ENCODE data around the gene KCNK6. TPM values are rescaled to one million over a fixed set of nuclear protein-coding genes. Genes with fewer than 3 reads are reported as not detected.
A peak's percentile ranks its signal among the peaks of the same experiment; 100 is the strongest.

Gene KCNK6
- total RNA-seq = 14.1 TPM
- long read RNA-seq, full-length matches to known transcripts = 20 of 47 reads
- long read RNA-seq, partial matches to known transcripts = 5 of 47 reads
- long read RNA-seq, other reads (novel, unspliced or antisense) = 22 of 47 reads

DNA sequence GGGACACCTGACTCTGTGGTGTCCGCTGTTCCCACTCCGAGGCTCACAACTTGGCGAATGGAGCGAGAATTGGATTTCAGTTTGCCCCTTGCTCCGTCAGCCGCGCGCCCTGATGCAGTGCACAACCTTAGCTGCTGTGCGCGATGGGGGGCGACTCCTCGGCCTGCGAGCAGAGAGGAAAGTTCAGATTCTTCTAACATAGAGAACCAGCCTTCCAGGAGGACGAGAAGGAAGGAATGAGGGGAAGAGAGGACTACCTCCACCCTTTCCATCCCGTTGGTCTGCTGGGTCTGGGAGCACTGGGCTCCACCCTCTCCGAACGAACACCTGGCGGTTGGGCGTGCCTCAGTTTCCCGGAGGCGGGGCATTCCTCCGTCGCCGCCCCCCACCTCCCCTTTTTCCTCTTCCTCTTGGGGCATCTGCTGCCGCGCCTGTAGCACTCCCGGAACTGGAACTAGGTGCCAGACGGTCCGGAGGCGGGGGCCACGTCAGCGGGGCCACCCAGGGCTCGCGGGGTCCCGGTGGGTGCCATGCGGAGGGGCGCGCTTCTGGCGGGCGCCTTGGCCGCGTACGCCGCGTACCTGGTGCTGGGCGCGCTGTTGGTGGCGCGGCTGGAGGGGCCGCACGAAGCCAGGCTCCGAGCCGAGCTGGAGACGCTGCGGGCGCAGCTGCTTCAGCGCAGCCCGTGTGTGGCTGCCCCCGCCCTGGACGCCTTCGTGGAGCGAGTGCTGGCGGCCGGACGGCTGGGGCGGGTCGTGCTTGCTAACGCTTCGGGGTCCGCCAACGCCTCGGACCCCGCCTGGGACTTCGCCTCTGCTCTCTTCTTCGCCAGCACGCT is at the start of gene KCNK6:
Gene KCNK6, plus strand, starts transcription at position 425 of the 838 bp plus-strand sequence. Its CDS starts 106 bp downstream, at position 531.
- DNase-seq (ENCODE audit: low spot score) = peak; percentile 88
- intact Hi-C loops (cut with DNase I) = loop anchor here (2.0 to 10.0 kb wide), 3 partner anchors 41 to 175 kb away; no protein-coding TSS in a partner anchor

DNA sequence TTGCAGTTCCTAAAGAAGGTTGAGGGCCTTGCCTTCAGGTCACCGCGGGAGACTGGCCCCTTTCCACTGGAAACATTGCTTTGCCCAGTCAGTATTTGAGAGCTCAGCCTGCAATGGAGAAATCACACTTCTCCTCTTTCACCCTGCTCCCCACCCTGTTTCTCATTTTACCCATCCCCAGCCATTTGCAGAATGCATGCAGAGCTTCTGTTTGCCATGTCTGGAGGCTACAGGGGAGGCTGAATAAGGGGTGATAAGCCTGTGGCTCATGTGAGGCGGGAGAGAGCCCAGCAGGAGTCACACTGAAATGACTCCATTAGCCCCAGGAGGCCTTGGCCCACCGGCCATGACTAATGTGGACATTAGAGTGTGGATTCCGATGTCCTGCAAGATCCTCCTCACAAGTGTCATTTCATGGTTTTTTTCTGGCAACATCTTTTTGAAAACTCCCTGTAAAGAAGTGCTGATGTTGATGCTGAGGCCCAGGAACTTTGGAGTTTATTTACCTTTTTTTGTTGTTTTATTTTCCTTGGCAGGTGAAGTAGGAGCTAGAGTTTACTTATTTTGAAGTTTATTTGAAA is 49.0 kb upstream of the KCNK6 start:
- intact Hi-C loops (cut with DNase I) = no loop called here
- DNase-seq (ENCODE audit: low spot score) = no peak

DNA sequence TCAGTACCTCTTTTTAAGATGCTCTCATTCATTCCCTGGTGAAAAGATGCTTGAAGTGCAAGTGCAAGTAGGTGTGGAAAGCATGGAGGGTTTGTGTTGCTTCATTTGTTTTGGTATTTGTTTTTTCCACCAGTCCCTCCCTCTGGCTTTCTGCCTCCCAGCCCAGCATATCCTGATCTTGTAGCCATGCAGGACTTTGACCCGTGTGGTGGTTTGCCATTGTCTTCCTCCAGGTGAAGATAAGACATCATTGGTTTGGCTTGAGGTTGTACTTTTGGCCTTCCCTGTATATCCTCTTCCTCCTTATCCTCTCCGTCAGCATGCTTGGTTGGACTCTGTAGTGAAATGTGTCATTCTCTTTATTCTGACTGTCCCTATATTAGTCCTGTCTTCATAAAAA is 46.1 kb upstream of the KCNK6 start:
- DNase-seq (ENCODE audit: low spot score) = no peak
- intact Hi-C loops (cut with DNase I) = no loop called here

DNA sequence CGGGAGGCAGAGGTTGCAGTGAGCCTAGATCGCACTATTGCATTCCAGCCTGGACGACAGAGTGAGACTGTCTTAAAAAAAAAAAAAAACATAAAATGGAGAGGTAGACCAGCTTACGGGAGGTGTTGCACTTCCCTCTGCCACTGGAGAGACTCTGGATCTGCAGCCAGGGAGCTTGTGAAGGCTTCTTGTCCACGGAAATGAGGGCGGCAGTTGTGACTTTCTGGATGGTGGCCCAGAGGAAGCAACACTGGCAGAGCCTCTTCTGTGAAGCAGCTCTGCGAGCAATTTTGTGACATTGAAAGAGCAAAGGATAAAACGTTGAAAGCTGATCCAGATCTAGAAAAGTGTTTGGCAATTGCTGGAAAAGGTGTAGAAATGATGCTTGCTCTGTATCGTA is 44.9 kb upstream of the KCNK6 start:
- intact Hi-C loops (cut with DNase I) = no loop called here
- DNase-seq (ENCODE audit: low spot score) = no peak

DNA sequence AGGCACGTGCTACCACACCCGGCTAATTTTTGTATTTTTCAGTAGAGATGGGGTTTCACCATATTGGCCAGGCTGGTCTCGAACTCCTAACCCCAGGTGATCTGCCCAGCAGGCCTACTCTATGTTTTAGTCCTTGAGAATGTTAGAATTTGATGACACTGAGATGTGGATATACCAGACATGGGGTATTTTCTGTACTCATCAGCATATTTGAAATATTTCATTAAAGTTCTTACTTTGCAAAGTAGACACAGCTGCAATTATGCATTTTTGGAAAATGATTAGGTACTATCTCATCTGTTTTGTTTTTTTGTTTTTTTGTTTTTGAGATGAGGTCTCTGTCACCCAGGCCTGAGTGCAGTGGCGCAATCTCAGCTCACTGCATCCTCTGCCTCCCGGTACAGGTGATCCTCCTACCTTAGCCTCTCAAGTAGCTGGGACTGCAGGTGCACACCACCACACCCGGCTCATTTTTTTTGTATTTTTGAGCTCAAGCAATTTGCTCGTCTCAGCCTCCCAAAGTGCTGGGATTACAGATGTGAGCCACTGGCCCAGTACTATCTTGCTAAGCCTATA is 42.6 kb upstream of the KCNK6 start:
- no peak for DNase-seq (ENCODE audit: low spot score)
- intact Hi-C loops (cut with DNase I) = no loop called here

DNA sequence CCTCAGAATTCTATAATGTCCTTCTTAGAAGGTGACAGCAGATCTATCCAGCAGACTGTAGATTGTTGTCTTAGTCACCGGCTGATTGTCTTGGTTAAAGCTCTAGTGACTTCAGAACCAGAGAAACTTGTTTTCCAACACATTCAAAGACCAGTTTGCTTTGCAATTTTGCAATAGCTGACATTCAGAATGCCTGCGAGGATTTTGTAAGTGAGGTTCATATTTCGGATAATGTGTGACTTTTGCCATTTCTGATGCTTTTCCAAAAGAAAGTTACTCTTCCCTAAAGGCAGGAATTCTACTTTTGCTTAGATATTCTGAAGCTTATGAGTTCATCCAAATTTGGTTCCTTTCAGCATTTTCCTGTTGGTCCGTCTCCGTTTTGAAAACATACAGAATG is 42.1 kb upstream of the KCNK6 start:
- intact Hi-C loops (cut with DNase I) = no loop called here
- DNase-seq (ENCODE audit: low spot score) = no peak

DNA sequence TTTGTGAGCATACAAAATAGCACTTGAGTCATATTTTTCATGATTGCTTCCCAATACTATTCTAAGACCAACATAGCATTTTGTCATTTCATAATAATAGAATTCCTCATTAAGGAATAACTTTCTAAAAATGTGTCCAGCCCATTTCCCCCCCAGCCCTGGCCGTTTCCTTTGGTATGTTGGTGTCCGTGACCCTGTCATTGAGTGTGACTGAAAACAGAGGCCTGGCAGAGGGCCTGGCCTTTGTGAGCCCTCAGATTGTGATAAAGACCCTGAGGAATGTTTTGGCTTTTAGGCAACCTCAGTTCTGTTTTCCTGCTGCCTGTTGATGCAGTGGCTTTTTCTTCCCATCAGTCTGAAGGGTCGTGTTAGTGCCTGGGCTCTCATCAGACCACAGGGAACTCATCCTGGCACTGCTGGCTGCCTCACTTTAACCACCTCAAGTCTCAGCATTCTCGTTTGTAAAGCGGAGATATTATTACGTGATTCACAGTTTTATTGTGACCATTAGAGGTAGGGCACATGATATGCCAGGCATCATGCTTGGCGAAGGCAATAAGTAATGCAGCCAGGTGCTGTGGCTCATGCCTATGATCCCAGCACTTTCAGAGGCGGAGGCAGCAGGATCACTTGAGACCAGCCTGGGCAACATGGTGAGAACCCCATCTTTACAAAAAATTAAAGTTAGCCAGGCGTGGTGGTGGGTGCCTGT is 41.5 kb upstream of the KCNK6 start:
- peak; percentile 86 for DNase-seq (ENCODE audit: low spot score)
- intact Hi-C loops (cut with DNase I) = loop anchor here (2.0 kb wide), 1 partner anchor 43 kb away; no protein-coding TSS in a partner anchor

DNA sequence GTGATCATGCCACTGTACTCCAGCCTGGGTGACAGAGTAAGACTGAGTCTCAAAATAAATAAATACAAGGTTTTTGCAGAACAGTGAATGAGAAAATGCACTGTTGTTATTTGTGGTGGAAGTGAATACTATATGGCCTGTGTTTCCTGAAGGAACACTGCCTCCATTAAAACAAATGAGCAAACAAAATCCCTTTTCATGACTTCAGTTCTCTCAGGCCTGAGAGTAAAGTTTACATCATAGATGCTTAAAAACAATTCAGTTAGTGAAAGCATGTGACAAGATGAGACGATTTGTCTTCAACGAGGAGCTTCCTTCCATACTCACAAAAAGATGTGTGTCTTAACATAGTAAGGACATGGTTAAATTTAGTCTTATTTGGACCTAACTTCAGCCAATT is 40.9 kb upstream of the KCNK6 start:
- no peak for DNase-seq (ENCODE audit: low spot score)
- intact Hi-C loops (cut with DNase I) = loop anchor here (2.0 kb wide), 1 partner anchor 42 kb away; no protein-coding TSS in a partner anchor

DNA sequence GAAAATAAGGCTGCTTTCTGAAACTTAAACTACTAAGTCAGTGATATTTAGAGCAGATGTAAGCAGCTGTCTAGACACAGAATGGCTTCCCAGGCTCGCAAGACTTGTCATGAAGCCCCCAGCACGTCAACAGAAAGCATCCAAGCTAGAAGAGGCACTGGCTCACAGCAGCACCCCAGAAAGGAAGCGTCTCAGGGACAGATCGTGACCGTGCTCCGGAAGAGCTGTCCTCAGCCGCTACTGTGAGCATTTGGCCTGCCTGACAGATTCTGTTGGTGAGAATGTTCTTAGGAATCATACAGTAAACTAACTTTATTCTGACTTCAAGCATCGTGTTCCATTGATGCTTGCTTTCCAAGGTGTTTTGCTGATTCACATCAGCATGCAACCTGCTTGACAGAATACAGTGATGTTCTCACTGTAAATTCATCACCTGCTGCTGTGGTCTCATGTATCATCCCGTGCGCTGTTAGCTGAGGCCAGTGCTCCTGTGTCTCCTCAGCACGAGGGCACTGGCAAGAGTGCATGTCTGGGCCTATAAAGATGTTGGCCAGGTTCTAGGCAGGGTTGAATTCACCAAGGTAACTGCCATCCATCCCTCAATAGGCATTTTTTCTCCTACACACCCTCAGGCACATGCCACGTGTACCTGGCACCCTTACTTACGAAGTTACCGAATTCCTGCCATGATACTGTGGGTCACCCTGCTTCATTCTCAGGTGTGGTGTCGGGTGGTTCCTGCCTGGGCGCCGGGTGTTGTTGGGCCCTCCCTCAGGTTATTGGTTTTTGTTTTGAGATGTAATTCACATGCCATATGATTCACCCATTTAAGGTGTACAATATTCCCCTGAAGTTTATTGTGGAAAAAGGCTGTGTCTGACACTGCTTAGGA is 39.4 kb upstream of the KCNK6 start:
- intact Hi-C loops (cut with DNase I) = no loop called here
- DNase-seq (ENCODE audit: low spot score) = no peak

DNA sequence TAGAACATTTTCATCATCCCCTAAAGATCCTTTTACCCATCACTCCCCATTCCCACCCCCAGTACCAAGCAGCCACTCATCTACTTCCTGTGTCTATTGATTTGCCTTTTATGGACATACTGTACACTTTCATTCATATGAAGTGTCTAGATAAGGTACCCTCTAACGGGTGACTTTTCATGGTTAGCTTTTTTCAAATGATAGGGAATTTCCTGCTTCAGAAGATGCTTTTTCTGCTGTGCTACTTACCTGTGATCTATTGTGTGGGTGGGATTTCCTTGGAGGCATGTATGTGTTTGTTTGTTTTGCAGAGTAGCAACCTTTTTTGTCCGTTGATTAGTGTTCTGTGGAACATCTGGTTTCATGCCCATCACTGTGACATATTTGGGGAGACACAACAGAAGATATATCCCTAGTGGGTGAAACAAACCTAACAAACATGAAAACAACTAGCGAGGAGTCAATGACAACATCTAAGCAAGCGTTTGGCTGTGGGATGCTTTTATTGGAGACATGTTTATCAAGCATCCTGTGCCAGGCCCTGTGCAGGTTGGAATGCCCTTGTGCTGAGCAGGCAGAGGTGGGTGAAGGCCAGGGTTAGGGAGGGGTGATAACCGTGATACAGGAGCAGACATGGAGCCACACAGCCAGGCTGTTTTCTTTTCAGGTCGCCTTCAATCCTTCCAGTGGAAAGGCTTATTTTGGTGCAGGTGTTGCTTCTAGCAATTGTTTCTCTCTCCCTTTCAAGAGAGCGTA is 37.7 kb upstream of the KCNK6 start:
- intact Hi-C loops (cut with DNase I) = no loop called here
- DNase-seq (ENCODE audit: low spot score) = no peak

DNA sequence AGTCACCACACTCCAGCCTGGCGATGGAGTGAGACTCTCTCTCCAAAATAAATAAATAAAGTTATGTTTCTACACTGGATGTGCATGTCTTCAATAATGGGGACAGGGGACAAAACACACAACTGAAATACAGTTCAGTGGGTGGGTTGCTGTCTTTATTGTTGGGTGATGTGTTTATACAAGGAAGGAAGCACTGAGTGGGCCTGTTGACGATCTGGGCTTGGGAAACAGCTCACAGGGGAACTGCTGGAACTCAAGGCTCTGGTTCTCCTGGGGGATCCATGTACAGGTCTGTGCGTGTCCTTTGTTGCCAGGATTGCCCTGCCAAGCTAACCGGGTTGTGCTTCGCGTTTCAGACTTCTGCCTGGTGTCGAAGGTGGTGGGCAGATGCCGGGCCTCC is 36.4 kb upstream of the KCNK6 start:
- no peak for DNase-seq (ENCODE audit: low spot score)
- intact Hi-C loops (cut with DNase I) = no loop called here

DNA sequence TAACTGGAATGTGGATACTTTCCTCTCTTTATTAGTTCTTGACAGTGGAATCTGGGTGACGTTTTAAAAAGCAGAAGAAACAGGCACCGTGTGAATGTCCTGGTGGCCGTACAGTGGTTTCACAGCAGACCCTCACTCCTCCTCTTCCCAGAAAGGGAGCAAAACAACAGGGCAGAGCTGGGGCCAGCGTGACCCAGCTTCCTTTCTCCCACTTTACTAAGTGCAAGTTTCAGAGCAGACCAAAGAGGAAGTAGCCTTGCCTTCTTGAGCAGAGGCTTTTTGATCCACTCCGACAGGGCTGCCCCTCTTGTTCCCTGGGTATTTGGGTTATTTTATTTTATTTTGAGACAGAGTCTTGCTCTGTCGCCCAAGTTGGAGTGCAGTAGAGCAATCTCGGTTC is 35.2 kb upstream of the KCNK6 start:
- DNase-seq (ENCODE audit: low spot score) = no peak
- intact Hi-C loops (cut with DNase I) = no loop called here

DNA sequence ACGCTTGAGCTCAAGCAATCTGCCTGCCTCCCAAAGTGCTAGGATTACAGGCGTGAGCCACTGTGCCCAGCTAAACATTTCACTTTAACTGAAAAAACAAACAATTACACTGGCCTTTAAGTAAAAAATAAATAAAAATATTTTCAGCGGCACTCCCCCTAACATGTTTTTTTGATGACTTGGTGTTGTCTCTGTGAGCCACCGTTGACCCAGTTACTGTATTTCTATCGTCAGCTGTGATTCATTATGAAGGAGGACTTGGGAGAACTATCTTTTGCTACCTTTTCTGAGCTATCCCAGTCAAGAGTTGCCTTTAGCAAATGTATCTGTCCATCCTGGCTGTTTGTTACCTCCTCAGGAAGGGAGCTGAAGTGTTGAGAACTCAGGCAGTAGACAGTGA is 34.1 kb upstream of the KCNK6 start:
- intact Hi-C loops (cut with DNase I) = no loop called here
- DNase-seq (ENCODE audit: low spot score) = no peak

DNA sequence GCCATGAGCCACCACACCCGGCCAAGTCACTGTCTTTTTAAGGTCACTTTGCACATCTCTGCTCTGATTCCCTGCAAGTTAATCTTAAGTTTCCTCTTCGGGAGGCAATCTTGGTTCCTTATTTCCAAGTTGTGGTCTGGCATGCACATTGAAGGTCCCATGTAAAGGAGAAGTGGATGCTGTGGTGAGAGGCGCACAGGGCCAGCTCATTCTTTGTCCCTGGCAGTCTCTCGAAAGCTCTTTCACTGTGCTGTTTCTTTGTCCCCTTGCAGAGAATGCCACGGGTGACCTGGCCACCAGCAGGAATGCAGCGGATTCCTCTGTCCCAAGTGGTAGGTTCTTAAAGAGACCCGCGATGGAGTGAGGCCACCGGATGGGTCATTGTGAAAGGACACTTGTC is 32.0 kb upstream of the KCNK6 start:
- DNase-seq (ENCODE audit: low spot score) = no peak
- intact Hi-C loops (cut with DNase I) = no loop called here

DNA sequence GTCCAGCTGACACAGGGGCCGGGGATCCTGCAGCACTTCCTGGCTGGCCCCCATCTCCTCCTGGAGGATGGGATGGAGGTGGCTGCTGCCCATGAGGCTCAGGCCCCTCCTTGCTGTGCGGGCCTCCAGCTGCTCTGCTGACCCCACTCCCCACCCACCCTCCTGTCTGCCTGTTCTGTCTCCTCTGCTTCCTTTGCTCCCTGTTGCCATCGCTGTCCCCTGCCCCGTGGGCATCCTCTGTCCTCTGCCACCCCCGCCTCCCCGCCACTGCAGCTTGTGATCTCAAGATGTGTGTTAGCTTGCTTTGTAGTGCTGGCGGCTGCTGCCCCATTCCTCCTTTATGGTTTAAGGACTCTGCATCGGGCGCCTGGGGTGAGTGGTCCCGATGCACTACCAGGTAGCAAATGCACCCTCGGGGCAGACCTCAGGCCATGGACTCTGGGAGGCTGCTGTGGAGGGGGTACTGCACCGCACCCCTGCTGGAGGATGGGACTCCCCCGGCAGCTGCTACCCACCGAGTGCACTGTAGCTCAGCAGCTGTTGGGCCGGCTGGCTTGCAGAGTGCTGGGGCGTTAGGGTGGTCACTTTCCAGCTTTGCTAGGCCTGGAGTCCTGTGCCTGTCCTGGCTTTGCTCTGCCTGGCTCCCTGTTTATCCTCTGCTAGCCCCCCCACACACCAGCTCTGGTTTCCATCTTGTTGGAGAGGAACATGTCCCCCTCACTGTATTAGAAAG is 31.4 kb upstream of the KCNK6 start:
- intact Hi-C loops (cut with DNase I) = no loop called here
- DNase-seq (ENCODE audit: low spot score) = no peak

DNA sequence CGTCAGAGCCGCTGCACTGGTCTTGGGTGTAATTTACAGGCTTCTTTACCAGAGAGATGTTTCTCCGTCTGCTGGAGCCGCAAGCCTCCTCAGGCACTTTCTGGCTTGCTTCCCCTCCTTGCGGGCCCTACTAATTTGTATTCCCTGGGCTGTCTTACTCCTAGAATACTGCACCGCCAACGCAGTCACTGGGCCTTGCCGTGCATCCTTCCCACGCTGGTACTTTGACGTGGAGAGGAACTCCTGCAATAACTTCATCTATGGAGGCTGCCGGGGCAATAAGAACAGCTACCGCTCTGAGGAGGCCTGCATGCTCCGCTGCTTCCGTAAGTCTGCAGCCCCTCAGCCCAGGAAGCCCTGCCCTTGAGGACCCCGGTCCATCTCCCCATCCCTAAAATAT is 29.7 kb upstream of the KCNK6 start:
- DNase-seq (ENCODE audit: low spot score) = no peak
- intact Hi-C loops (cut with DNase I) = no loop called here

DNA sequence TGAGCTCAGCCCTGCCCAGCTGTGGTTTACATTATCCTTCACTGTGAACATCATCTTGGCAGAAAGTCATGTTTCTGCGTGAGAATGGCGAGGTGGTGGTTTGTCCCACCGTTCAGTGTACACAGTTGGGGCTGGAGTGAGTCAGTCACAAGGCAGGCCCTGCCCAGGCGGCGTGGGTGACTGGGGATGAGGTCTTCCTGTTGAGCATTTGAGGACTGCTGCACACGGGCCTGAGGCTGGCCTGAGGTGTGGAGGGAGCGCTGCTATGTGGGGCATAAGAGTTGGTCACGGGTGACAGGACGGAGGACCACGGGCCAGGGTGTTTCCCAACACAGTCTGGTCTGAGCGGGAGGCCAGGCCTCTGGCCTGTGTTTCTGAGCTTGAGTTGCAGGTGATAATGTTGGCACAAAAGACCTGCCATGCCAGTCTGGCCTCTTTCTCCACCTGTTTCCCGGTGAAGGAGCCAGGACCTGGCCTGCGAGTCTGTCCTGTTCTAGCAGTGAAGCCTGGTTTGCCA is 29.0 kb upstream of the KCNK6 start:
- intact Hi-C loops (cut with DNase I) = no loop called here
- no peak for DNase-seq (ENCODE audit: low spot score)

All from cardiac septum (tissue), 1 donor.